ENCODE measurements around the gene BEND5.

The BEND5 gene

GRCh38 chr1:48761986-48762385 lies 14.7 kb downstream of the BEND5 start:
- DNase-seq = no peak

- DNase-seq = no peak
These were observed 15.3 kb downstream of the BEND5 start for GRCh38 chr1:48761411-48761810.

GRCh38 chr1:48760857-48761256 lies 15.8 kb downstream of the BEND5 start:
- no peak for DNase-seq

GRCh38 chr1:48758976-48759375 lies 17.7 kb downstream of the BEND5 start:
- no peak for DNase-seq

GRCh38 chr1:48757363-48757762 lies 19.3 kb downstream of the BEND5 start:
- DNase-seq = no peak

- no peak for DNase-seq
These were observed 19.9 kb downstream of the BEND5 start for GRCh38 chr1:48756683-48757316.

- DNase-seq = no peak
These were observed 23.4 kb downstream of the BEND5 start for GRCh38 chr1:48753293-48753692.

GRCh38 chr1:48750109-48750508 lies 26.6 kb downstream of the BEND5 start:
- no peak for DNase-seq

GRCh38 chr1:48749068-48749467 lies 27.6 kb downstream of the BEND5 start:
- DNase-seq = no peak

GRCh38 chr1:48746906-48747305 lies 29.8 kb downstream of the BEND5 start:
- no peak for DNase-seq

GRCh38 chr1:48744032-48744431 lies 32.7 kb downstream of the BEND5 start:
- DNase-seq = no peak

- no peak for DNase-seq
These were observed 33.2 kb downstream of the BEND5 start for GRCh38 chr1:48743480-48743879.

- DNase-seq = peak; percentile 4
These were observed 35.3 kb downstream of the BEND5 start for GRCh38 chr1:48741380-48741779.

GRCh38 chr1:48740621-48741020 lies 36.1 kb downstream of the BEND5 start:
- DNase-seq = no peak

- no peak for DNase-seq
These were observed 37.6 kb downstream of the BEND5 start for GRCh38 chr1:48739091-48739490.

- DNase-seq = no peak
These were observed 38.3 kb downstream of the BEND5 start for GRCh38 chr1:48738356-48738755.

GRCh38 chr1:48735796-48736195 lies 40.9 kb downstream of the BEND5 start:
- no peak for DNase-seq

- DNase-seq = no peak
These were observed 46.4 kb downstream of the BEND5 start for GRCh38 chr1:48730164-48730910.

- no peak for DNase-seq
These were observed 48.1 kb downstream of the BEND5 start for GRCh38 chr1:48728584-48728983.

GRCh38 chr1:48726557-48727215 lies 50.0 kb downstream of the BEND5 start:
- DNase-seq = no peak

- no peak for DNase-seq
These were observed 50.6 kb downstream of the BEND5 start for GRCh38 chr1:48726139-48726538.

- no peak for DNase-seq
These were observed 51.2 kb downstream of the BEND5 start for GRCh38 chr1:48725341-48726046.

- no peak for DNase-seq
These were observed 55.8 kb downstream of the BEND5 start for GRCh38 chr1:48720929-48721328.

- DNase-seq = no peak
These were observed 58.0 kb downstream of the BEND5 start for GRCh38 chr1:48718705-48719104.
